GM12801 (cell line): ENCODE data around the gene LYPD5.

Source experiments
- TF ChIP-seq, protein P1 (sequence below): IDR thresholded peaks from one replicate; pipeline ENCODE4 v1.5.1; 2011; ENCODE audit warnings: control low read depth; ENCODE audit not compliant: insufficient read length; ENCODE audit errors: extremely low read depth

LYPD5 gene, protein sequence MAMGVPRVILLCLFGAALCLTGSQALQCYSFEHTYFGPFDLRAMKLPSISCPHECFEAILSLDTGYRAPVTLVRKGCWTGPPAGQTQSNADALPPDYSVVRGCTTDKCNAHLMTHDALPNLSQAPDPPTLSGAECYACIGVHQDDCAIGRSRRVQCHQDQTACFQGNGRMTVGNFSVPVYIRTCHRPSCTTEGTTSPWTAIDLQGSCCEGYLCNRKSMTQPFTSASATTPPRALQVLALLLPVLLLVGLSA

DNA sequence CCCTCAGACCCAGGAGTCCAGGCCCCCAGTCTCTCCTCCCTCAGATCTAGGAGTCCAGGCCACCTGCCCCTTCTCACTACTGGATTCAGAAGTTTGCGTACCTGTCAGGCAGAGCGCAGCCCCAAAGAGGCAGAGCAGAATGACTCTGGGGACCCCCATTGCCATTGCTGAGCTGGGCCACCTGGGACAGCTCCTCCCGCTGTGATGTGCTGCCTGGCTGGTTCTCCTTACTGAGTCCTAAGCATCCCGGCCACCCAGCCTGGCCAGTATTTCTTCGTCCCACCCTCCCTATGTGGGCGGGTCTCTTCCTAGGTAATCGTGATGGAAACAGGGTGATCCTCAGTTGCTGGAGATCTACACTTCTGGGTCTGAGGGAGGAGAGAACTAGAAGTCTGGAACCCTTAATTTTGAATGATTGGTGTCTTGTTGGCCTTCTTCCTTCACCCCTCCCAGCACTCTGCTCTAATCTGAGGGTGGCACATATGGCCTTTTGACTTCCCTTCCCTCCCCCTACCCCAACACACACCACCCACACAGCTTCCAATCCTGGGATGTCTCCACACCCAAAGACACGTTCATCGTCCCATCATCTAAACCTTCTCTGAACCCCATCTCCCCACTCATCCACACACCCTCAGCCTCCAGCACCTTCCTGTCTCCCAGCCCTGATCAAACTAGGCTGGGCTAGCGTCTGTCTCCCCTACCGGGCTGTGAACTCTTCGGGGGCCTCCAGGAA is at the start of gene LYPD5:
LYPD5 (minus strand) TSS at position 232 of the 736 bp plus-strand sequence; CDS start at position 165, 67 bp downstream.
- TF ChIP-seq, protein P1, sequence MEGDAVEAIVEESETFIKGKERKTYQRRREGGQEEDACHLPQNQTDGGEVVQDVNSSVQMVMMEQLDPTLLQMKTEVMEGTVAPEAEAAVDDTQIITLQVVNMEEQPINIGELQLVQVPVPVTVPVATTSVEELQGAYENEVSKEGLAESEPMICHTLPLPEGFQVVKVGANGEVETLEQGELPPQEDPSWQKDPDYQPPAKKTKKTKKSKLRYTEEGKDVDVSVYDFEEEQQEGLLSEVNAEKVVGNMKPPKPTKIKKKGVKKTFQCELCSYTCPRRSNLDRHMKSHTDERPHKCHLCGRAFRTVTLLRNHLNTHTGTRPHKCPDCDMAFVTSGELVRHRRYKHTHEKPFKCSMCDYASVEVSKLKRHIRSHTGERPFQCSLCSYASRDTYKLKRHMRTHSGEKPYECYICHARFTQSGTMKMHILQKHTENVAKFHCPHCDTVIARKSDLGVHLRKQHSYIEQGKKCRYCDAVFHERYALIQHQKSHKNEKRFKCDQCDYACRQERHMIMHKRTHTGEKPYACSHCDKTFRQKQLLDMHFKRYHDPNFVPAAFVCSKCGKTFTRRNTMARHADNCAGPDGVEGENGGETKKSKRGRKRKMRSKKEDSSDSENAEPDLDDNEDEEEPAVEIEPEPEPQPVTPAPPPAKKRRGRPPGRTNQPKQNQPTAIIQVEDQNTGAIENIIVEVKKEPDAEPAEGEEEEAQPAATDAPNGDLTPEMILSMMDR: no peak

- TF ChIP-seq, protein P1: no peak
These were observed 46.6 kb upstream of the LYPD5 start for GRCh38 chr19:43848821-43849220.

GRCh38 chr19:43847884-43848283 is 45.6 kb upstream of the LYPD5 start:
- TF ChIP-seq, protein P1: no peak

DNA sequence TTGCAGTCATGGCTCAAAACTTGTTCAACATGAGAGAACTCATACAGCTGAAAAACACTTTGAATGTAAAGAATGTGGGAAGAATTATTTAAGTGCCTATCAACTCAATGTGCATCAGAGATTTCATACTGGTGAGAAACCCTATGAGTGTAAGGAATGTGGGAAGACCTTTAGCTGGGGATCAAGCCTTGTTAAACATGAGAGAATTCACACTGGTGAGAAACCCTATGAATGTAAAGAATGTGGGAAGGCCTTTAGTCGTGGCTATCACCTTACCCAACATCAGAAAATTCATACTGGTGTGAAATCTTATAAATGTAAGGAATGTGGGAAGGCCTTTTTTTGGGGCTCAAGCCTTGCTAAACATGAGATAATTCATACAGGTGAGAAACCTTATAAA is 45.0 kb upstream of the LYPD5 start:
- TF ChIP-seq, protein P1: no peak

DNA sequence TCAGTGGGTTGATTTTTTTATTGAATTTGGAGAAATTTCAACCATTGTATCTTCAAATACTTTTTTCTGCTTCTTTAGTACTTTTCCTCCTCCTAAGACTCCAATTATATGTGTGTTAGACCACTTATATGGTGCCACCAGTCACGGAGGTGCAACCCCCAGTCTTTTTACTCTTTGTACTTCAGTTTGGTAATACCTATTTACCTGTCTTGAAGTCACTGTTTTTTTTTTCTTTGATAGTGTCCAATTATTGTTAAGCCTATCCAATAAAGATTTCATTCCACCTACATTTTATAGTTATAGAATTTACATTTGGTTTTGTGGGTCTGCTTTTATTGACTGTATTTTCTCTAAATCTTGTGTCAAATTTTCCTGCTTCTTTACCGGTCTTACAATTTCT is 39.8 kb upstream of the LYPD5 start:
- TF ChIP-seq, protein P1: no peak

DNA sequence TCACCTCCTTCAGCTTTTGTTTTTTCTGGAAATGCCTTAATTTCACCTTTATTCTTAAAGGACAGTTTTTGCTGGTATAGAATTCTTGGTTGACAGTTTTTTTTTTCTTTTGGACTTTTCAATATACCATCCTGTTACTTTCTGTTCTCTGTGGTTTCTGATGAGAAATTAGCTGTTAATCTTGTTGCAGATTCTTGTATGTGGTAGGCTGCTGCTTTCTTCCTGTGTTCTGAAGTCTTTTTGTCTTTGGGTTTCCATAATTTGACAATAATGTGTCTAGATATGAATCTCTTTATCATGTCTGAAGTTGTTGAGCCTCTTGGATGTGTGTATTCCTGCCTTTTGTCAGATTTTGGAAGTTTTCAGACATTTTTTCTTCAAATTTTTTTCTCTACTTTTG is 36.9 kb upstream of the LYPD5 start:
- TF ChIP-seq, protein P1: no peak

GRCh38 chr19:43826787-43827754 is 24.8 kb upstream of the LYPD5 start, which contains the start of gene ZNF283:
Gene ZNF283, plus strand, starts transcription at chr19:43827321. Its CDS starts 6,184 bp downstream, at chr19:43833505.
- TF ChIP-seq, protein P1: no peak
